ENCODE data around the gene OR4D9.

The OR4D9 gene

DNA sequence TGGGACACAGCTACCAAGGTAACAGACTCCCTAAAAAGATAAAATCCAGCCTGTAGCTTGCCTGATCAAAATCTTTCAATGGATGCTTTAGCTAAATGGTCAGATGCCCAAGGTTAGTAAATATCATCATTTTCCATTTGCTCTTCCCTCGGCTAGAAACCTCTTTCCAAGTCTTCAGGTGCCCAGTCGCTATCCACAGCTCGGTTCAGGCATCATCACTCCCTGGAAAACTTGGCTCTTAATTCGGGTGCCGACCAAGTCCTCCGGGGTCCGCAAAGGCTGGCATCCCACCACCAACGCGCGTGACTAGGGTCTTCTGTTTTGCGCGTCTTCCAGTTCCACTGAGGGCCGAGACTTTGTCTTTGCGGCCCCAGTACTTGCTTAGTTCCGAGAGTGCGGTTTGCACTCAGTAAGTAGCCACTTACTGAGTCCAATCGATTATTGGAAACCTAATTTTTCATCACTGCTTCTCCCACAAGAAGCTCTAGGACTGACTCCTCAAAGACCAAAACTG, 44.3 kb downstream of the OR4D9 start:
- in situ Hi-C loops (cut with MboI; ENCODE audit: low pct_unique_long_range_greater_than_20kb, low sequenced_read_pairs, unreplicated experiment): no loop called here
- DNase-seq (ENCODE audit: low spot score): no peak
- TF ChIP-seq, protein P1, sequence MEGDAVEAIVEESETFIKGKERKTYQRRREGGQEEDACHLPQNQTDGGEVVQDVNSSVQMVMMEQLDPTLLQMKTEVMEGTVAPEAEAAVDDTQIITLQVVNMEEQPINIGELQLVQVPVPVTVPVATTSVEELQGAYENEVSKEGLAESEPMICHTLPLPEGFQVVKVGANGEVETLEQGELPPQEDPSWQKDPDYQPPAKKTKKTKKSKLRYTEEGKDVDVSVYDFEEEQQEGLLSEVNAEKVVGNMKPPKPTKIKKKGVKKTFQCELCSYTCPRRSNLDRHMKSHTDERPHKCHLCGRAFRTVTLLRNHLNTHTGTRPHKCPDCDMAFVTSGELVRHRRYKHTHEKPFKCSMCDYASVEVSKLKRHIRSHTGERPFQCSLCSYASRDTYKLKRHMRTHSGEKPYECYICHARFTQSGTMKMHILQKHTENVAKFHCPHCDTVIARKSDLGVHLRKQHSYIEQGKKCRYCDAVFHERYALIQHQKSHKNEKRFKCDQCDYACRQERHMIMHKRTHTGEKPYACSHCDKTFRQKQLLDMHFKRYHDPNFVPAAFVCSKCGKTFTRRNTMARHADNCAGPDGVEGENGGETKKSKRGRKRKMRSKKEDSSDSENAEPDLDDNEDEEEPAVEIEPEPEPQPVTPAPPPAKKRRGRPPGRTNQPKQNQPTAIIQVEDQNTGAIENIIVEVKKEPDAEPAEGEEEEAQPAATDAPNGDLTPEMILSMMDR (IDR thresholded peaks at IDR 0.05; ENCODE audit: extremely low read depth, insufficient read depth, missing control alignments): no peak

DNA sequence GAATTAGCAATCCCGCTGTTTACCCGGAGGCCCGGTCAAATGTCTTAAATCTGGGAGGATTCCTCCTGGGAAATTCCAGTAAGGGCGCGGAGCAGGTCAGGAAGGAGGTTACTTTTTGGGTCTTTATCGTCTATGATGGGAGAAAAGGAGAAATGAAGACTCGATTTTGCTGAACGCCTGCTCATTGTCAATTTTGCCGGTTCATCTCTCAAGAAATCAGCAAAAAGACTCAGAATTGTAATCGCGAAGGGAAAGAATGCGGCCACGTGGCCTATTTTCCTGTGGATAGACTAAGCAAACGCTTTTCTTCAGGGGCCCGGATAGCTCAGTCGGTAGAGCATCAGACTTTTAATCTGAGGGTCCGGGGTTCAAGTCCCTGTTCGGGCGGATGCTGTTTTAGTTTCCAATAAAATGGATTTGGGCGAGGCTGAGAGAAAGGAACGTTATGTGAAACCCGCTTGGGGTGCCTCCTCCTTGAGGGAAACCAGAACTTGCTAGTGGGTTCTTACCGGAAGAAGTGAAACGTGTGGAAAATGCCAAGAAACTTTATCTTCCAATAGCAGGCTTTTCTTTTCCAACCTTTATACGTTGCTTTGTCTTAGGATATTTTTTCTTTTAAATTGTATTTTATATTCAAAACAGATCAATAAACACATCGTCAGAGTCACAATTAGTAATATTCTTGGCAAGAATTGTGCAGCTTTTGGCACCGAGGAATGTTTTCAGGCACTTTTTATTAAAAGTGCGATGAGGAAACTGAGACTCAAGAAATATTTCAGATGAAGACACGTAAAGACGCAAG, 45.0 kb downstream of the OR4D9 start:
- in situ Hi-C loops (cut with MboI; ENCODE audit: low pct_unique_long_range_greater_than_20kb, low sequenced_read_pairs, unreplicated experiment): no loop called here
- TF ChIP-seq, protein P1 (IDR thresholded peaks at IDR 0.05; ENCODE audit: extremely low read depth, insufficient read depth, missing control alignments): no peak
- DNase-seq (ENCODE audit: low spot score): peak; percentile 39

GRCh38 chr11:59556917-59557348, 45.6 kb downstream of the OR4D9 start:
- DNase-seq (ENCODE audit: low spot score): no peak
- in situ Hi-C loops (cut with MboI; ENCODE audit: low pct_unique_long_range_greater_than_20kb, low sequenced_read_pairs, unreplicated experiment): no loop called here
- TF ChIP-seq, protein P1 (IDR thresholded peaks at IDR 0.05; ENCODE audit: extremely low read depth, insufficient read depth, missing control alignments): no peak

DNA sequence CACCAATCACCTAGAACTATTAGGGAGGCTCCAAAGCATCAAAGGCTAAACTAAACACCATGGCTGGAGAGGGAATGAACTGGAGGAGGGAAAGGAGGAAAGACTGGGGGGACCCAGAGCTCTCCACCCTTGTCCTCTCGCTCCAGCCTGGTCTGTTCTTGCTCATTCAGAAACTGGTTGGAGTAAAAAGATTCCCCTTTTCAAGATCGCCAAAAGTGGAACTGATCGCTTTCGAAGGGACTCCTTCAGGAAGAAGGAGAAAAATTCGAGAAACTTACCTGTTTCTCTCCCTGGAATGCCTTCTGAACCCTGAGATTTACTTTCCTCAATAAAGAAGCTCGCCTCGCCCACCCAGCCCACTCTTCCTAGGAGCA, 46.9 kb downstream of the OR4D9 start:
- TF ChIP-seq, protein P1 (IDR thresholded peaks at IDR 0.05; ENCODE audit: extremely low read depth, insufficient read depth, missing control alignments): no peak
- no peak for DNase-seq (ENCODE audit: low spot score)
- in situ Hi-C loops (cut with MboI; ENCODE audit: low pct_unique_long_range_greater_than_20kb, low sequenced_read_pairs, unreplicated experiment): no loop called here

DNA sequence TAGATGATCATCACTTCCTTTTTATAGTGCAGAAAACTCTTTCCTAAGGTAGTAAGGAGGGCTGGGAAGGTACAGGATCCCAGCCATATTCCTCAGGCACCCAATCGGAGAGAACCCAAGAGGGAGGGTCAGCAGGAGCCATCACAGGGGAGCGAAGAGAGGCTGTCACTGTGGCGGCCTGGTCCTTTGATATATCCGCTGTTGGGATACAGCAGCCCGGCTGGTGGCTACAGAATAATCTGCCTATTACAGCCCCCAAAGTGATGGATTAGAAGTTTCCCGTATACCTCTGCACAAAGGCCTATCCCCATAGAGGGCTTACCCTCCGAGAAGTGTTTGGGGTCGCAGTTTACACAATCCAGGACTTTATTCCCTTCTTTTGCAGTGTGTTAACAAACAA, 48.5 kb downstream of the OR4D9 start:
- TF ChIP-seq, protein P1 (IDR thresholded peaks at IDR 0.05; ENCODE audit: extremely low read depth, insufficient read depth, missing control alignments): no peak
- in situ Hi-C loops (cut with MboI; ENCODE audit: low pct_unique_long_range_greater_than_20kb, low sequenced_read_pairs, unreplicated experiment): no loop called here
- DNase-seq (ENCODE audit: low spot score): no peak

- TF ChIP-seq, protein P1 (IDR thresholded peaks at IDR 0.05; ENCODE audit: extremely low read depth, insufficient read depth, missing control alignments): no peak
- peak; percentile 69 for DNase-seq (ENCODE audit: low spot score)
- in situ Hi-C loops (cut with MboI; ENCODE audit: low pct_unique_long_range_greater_than_20kb, low sequenced_read_pairs, unreplicated experiment): no loop called here
Observed at GRCh38 chr11:59560290-59560701, 49.0 kb downstream of the OR4D9 start.

Data from GM13977 (cell line).